HepG2 (cell line): ENCODE measurements around the gene LDLR. TPM values are rescaled to one million over a fixed set of nuclear protein-coding genes. Genes with fewer than 3 reads are reported as not detected.

Experiments
- DMAP1 ChIP-seq: IDR thresholded peaks from 2 replicates; pipeline ENCODE4 v1.6.1; 2016
- HIC2 ChIP-seq: sonication (generic); formaldehyde crosslinking; IDR thresholded peaks from 2 replicates; pipeline ENCODE4 v1.9.0; 2022; ENCODE audit warnings: low read depth, missing genetic modification reagents
- HMG20A ChIP-seq: IDR thresholded peaks from 2 replicates; pipeline ENCODE4 v1.6.1; 2016; ENCODE audit warnings: borderline replicate concordance
- HNF4A ChIP-seq: sonication (generic); formaldehyde crosslinking; IDR thresholded peaks from 2 replicates; pipeline ENCODE4 v1.4.0; 2020; ENCODE audit warnings: missing genetic modification reagents
- KMT2A ChIP-seq: sonication (generic); formaldehyde crosslinking; IDR thresholded peaks from 2 replicates; pipeline ENCODE4 v1.4.0; 2020; ENCODE audit warnings: missing genetic modification reagents
- MAZ ChIP-seq, 2 experiments: sonication (generic) in 1 of 2; formaldehyde crosslinking in 1 of 2; IDR thresholded peaks; 2 replicates each; pipeline versions ENCODE4 v1.5.0 to v1.6.1; 2012 to 2020; ENCODE audit warnings: low read depth in 2 of 2, mild to moderate bottlenecking in 2 of 2, borderline replicate concordance in 1 of 2, improper control_type of control experiment in 1 of 2, low read length in 1 of 2, missing genetic modification reagents in 1 of 2, moderate library complexity in 1 of 2
- MED1 ChIP-seq: sonication (generic); formaldehyde crosslinking; IDR thresholded peaks from 2 replicates; pipeline ENCODE4 v1.4.0; 2020; ENCODE audit warnings: missing genetic modification reagents
- MIXL1 ChIP-seq: IDR thresholded peaks from 2 replicates; pipeline ENCODE4 v1.6.1; 2016
- MTA1 ChIP-seq: sonication (generic); formaldehyde crosslinking; IDR thresholded peaks from 2 replicates; pipeline ENCODE4 v1.4.0; 2020; ENCODE audit warnings: missing genetic modification reagents, mild to moderate bottlenecking, borderline replicate concordance
- MYC ChIP-seq: sonication (generic); formaldehyde crosslinking; IDR thresholded peaks from 2 replicates; pipeline ENCODE4 v1.9.0; 2021; ENCODE audit warnings: missing genetic modification reagents, borderline replicate concordance
- PRDM4 ChIP-seq: sonication (generic); formaldehyde crosslinking; IDR thresholded peaks from 2 replicates; pipeline ENCODE4 v1.9.0; 2021; ENCODE audit warnings: missing genetic modification reagents, borderline replicate concordance
- REL ChIP-seq: sonication (generic); formaldehyde crosslinking; conservative IDR thresholded peaks from 2 replicates; pipeline ENCODE4 v1.8.0; 2022; ENCODE audit warnings: mild to moderate bottlenecking, missing genetic modification reagents, moderate library complexity
- TBP ChIP-seq: sonication (generic); formaldehyde crosslinking; IDR thresholded peaks from 2 replicates; pipeline ENCODE4 v1.5.0; 2020; ENCODE audit warnings: missing genetic modification reagents
- ZBTB25 ChIP-seq: IDR thresholded peaks from 2 replicates; pipeline ENCODE4 v1.6.1; 2018; ENCODE audit warnings: missing genetic modification reagents
- ZBTB38 ChIP-seq: sonication (generic); formaldehyde crosslinking; IDR thresholded peaks from 2 replicates; pipeline ENCODE4 v1.5.1; 2020; ENCODE audit warnings: mild to moderate bottlenecking, missing genetic modification reagents
- ZFP1 ChIP-seq: IDR thresholded peaks from 2 replicates; pipeline ENCODE4 v1.6.1; 2016
- ZNF331 ChIP-seq: sonication (generic); formaldehyde crosslinking; IDR thresholded peaks from 2 replicates; pipeline ENCODE4 v1.4.0; 2020; ENCODE audit warnings: missing genetic modification reagents
- ZNF547 ChIP-seq: sonication (generic); formaldehyde crosslinking; IDR thresholded peaks from 2 replicates; pipeline ENCODE4 v1.5.1; 2020; ENCODE audit warnings: mild to moderate bottlenecking, missing genetic modification reagents
- ZNF644 ChIP-seq: IDR thresholded peaks from 2 replicates; pipeline ENCODE4 v1.6.1; 2016; ENCODE audit warnings: low read depth
- ZNF761 ChIP-seq: sonication (generic); formaldehyde crosslinking; conservative IDR thresholded peaks from 2 replicates; pipeline ENCODE4 v1.4.0; 2020; ENCODE audit warnings: mild to moderate bottlenecking, missing genetic modification reagents
- ZNF839 ChIP-seq: sonication (generic); formaldehyde crosslinking; IDR thresholded peaks from 2 replicates; pipeline ENCODE4 v1.4.0; 2020; ENCODE audit warnings: missing genetic modification reagents, mild to moderate bottlenecking, borderline replicate concordance
- polyA plus RNA-seq, 8 experiments: library from polyadenylated mRNA; depleted of rRNA in 3 of 8; stranded (reverse) in 7 of 8; unstranded in 1 of 8; fragments of >200 nt; fragmentation: Illumina TruSeq in 4 of 8; extraction: Trizol in 4 of 8; gene quantifications; 2 replicates each; pipeline versions ENCODE4 v1.2.1 to v1.2.3, GENCODE V29; 2011 to 2016; ENCODE audit warnings: low read depth in 4 of 8, missing spikeins in 1 of 8, mixed read lengths in 1 of 8; ENCODE audit not compliant: insufficient read depth in 1 of 8
- total RNA-seq, 5 experiments: library from RNA; depleted of rRNA; stranded (reverse); fragments of >200 nt; fragmentation: Illumina TruSeq; extraction: Trizol; gene quantifications; 2 replicates each; pipeline ENCODE4 v1.2.3, GENCODE V29; 2016; ENCODE audit warnings: low read depth in 1 of 5

The LDLR gene
- total and polyA plus RNA-seq, 2 of the 13 experiments (the other 11 are each of a cell fraction or from before 2014, with no cell fraction given): 51.6 to 92.5 TPM

GRCh38 chr19:11130824-11131455, 41.7 kb downstream of the LDLR start (continued):
- TF ChIP-seq HIC2 (CRISPR knock-in tag) (peak; percentile 34; the same call in 1 of the 2 replicates), ZNF644 (peak; percentile 45; the same call in 1 of the 2 replicates), ZBTB38 (CRISPR knock-in tag) (peak; percentile 19; the same call in 1 of the 2 replicates), ZNF761 (CRISPR knock-in tag) (no peak), MYC (CRISPR knock-in tag) (peak; percentile 50; the same call in 1 of the 2 replicates), ZNF547 (CRISPR knock-in tag) (peak; percentile 67; the same call in 1 of the 2 replicates), ZNF331 (CRISPR knock-in tag) (peak; percentile 84), TBP (CRISPR knock-in tag) (no peak), HMG20A (CRISPR knock-in tag) (no peak; the same call in 1 of the 2 replicates), KMT2A (CRISPR knock-in tag) (peak; percentile 31; the same call in 1 of the 2 replicates), ZFP1 (CRISPR knock-in tag) (0 out of 2 replicates have a peak, but pooled peaks have one; percentile 26), REL (CRISPR knock-in tag) (0 out of 2 replicates have a peak, but pooled peaks have one; percentile 71), MED1 (peak; percentile 68), ZBTB25 (CRISPR knock-in tag) (no peak), DMAP1 (CRISPR knock-in tag) (0 out of 2 replicates have a peak, but pooled peaks have one; percentile 25), PRDM4 (CRISPR knock-in tag) (no peak), MIXL1 (CRISPR knock-in tag) (peak; percentile 49; the same call in 1 of the 2 replicates), MTA1 (CRISPR knock-in tag) (peak; percentile 85; the same call in 1 of the 2 replicates), MAZ (IDR thresholded peaks at IDR 0.05; ENCODE audit: borderline replicate concordance, low read depth, low read length) (no peak), MAZ (CRISPR knock-in tag; IDR thresholded peaks at IDR 0.05; ENCODE audit: low read depth) (peak; percentile 56; the same call in 1 of the 2 replicates), HNF4A (CRISPR knock-in tag) (peak; percentile 93), ZNF839 (CRISPR knock-in tag) (no peak)
